ENCODE results near the gene CLINT1. TPM values are rescaled to one million over a fixed set of nuclear protein-coding genes. Genes with fewer than 3 reads are reported as not detected.

Gene CLINT1
- total and polyA plus RNA-seq, 4 donors, result 39.7 to 171 (median 66.2) TPM

- Histone ChIP-seq H3K27me3 (ENCODE audit: control insufficient read depth in 3 of 3, insufficient read depth in 3 of 3, low read length in 2 of 3) (no peaks in the 10 kb centered on the region), H3K9ac (ENCODE audit: insufficient read depth in 1 of 2, low read length in 2 of 2) (no peak overlapping the region), H3K27ac (ENCODE audit: low read depth in 1 of 2, low read length in 1 of 2) (peak overlapping the region in 1 of 2 donors; percentile 13), H3K36me3 (ENCODE audit: control insufficient read depth in 4 of 4, insufficient read depth in 4 of 4, low read length in 4 of 4) (no peaks in the 10 kb centered on the region), H3K4me3 (no peak overlapping the region), H3K9me3 (ENCODE audit: control insufficient read depth in 4 of 4, insufficient read depth in 3 of 4, low read length in 3 of 4) (peaks cover 0 to 6% (median 0%) of the 10 kb centered on the region in 4 donors), H3K4me1 (ENCODE audit: control insufficient read depth in 5 of 5, insufficient read depth in 5 of 5, low read length in 5 of 5) (no peaks in the 10 kb centered on the region)
- TF ChIP-seq, protein P1, sequence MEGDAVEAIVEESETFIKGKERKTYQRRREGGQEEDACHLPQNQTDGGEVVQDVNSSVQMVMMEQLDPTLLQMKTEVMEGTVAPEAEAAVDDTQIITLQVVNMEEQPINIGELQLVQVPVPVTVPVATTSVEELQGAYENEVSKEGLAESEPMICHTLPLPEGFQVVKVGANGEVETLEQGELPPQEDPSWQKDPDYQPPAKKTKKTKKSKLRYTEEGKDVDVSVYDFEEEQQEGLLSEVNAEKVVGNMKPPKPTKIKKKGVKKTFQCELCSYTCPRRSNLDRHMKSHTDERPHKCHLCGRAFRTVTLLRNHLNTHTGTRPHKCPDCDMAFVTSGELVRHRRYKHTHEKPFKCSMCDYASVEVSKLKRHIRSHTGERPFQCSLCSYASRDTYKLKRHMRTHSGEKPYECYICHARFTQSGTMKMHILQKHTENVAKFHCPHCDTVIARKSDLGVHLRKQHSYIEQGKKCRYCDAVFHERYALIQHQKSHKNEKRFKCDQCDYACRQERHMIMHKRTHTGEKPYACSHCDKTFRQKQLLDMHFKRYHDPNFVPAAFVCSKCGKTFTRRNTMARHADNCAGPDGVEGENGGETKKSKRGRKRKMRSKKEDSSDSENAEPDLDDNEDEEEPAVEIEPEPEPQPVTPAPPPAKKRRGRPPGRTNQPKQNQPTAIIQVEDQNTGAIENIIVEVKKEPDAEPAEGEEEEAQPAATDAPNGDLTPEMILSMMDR (IDR thresholded peaks at IDR 0.05; ENCODE audit: control extremely low read depth, extremely low read depth), result no peak
- 93 to 99% methylated on average over 4 of the region's 4 CpGs for WGBS, 2 donors
- DNase-seq (no peak), ATAC-seq (ENCODE audit: insufficient read depth, low FRiP score) (no peak)
Observed at GRCh38 chr5:157770665-157771064, 88.3 kb downstream of the CLINT1 start.

DNA sequence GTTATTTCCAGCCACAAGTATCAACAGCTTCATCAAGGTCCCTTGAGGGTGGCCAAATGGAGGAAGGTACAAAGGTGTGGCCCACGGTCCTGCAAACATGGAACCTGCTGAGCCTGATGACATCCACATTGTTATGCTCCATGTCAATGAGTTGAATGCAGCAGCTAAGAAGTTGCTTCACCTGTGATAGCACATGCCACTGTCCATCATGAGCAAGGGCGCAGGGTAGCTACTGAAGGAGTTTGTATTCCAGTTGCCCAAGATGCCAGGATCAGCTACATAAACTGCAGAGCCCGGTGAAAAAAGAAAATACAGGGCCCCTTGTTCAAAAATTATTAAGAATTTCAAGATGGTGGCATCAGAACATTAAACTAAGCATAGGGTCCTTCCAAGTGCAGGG lies 91.3 kb downstream of the CLINT1 start:
- Histone ChIP-seq H3K9ac (ENCODE audit: insufficient read depth in 1 of 2, low read length in 2 of 2) (no peak overlapping the region), H3K4me3 (no peak overlapping the region), H3K27ac (ENCODE audit: low read depth in 1 of 2, low read length in 1 of 2) (no peak overlapping the region), H3K4me1 (ENCODE audit: control insufficient read depth in 5 of 5, insufficient read depth in 5 of 5, low read length in 5 of 5) (no peaks in the 10 kb centered on the region), H3K36me3 (ENCODE audit: control insufficient read depth in 4 of 4, insufficient read depth in 4 of 4, low read length in 4 of 4) (no peaks in the 10 kb centered on the region), H3K27me3 (ENCODE audit: control insufficient read depth in 3 of 3, insufficient read depth in 3 of 3, low read length in 2 of 3) (no peaks in the 10 kb centered on the region), H3K9me3 (ENCODE audit: control insufficient read depth in 4 of 4, insufficient read depth in 3 of 4, low read length in 3 of 4) (peaks cover 0 to 6% (median 0%) of the 10 kb centered on the region in 4 donors)
- TF ChIP-seq, protein P1 (IDR thresholded peaks at IDR 0.05; ENCODE audit: control extremely low read depth, extremely low read depth), result no peak
- WGBS, 2 donors, result 79 to 99% methylated on average over 3 of the region's 3 CpGs
- no peak for DNase-seq
- ATAC-seq (ENCODE audit: insufficient read depth, low FRiP score), result no peak

DNA sequence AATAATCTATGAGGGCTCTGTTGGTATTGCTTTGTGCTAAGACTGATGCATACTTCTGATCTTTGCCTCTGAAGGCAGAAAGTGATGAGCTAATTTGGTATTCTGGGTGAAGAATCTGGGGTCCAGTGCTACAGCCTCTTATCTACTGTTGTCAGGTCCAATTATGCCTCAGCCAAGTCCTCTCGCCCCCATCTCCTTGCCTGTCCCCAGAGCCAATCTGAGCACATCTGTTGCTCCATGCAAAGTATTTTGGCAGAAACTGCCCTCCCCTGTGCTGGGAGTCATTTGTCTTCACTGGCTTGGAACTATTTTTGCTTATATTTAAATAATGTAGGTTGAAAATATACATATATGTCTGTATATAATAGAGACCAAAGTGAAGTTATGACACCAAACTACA lies 92.0 kb downstream of the CLINT1 start:
- H3K36me3 ChIP-seq (ENCODE audit: control insufficient read depth in 4 of 4, insufficient read depth in 4 of 4, low read length in 4 of 4), result no peaks in the 10 kb centered on the region
- ATAC-seq (ENCODE audit: insufficient read depth, low FRiP score) (no peak), DNase-seq (no peak)
- H3K27me3 ChIP-seq (ENCODE audit: control insufficient read depth in 3 of 3, insufficient read depth in 3 of 3, low read length in 2 of 3), result no peaks in the 10 kb centered on the region
- no peak overlapping the region for H3K4me3 ChIP-seq
- peaks cover 0 to 6% (median 0%) of the 10 kb centered on the region in 4 donors for H3K9me3 ChIP-seq (ENCODE audit: control insufficient read depth in 4 of 4, insufficient read depth in 3 of 4, low read length in 3 of 4)
- WGBS, 2 donors, result 83 to 92% methylated on average over 1 of the region's 1 CpG
- no peak overlapping the region for H3K27ac ChIP-seq (ENCODE audit: low read depth in 1 of 2, low read length in 1 of 2)
- H3K4me1 ChIP-seq (ENCODE audit: control insufficient read depth in 5 of 5, insufficient read depth in 5 of 5, low read length in 5 of 5), result peaks cover 0 to 4% (median 0%) of the 10 kb centered on the region in 5 donors
- H3K9ac ChIP-seq (ENCODE audit: insufficient read depth in 1 of 2, low read length in 2 of 2), result no peak overlapping the region
- TF ChIP-seq, protein P1 (IDR thresholded peaks at IDR 0.05; ENCODE audit: control extremely low read depth, extremely low read depth), result no peak

DNA sequence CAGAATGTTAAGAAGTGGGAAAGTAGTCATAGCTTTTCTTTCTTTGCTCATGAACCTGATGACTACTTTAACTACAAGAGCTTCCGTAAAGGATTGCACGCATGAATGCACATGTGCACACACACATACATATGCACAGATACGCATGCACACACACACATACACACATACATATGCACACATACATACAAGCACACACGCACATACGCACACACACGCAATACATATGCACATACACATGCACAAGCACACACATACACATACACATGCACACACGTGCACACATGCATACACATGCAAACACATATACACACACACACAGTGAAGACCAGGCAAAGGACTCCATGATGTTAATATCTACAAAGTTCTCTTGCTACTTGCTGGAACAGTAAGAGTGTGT lies 92.5 kb downstream of the CLINT1 start:
- no peak for ATAC-seq (ENCODE audit: insufficient read depth, low FRiP score)

More for the DNA sequence above, 92.5 kb downstream of the CLINT1 start:
- Histone ChIP-seq H3K9me3 (ENCODE audit: control insufficient read depth in 4 of 4, insufficient read depth in 3 of 4, low read length in 3 of 4) (peaks cover 0 to 6% (median 0%) of the 10 kb centered on the region in 4 donors), H3K4me3 (no peak overlapping the region), H3K36me3 (ENCODE audit: control insufficient read depth in 4 of 4, insufficient read depth in 4 of 4, low read length in 4 of 4) (no peaks in the 10 kb centered on the region), H3K9ac (ENCODE audit: insufficient read depth in 1 of 2, low read length in 2 of 2) (no peak overlapping the region), H3K4me1 (ENCODE audit: control insufficient read depth in 5 of 5, insufficient read depth in 5 of 5, low read length in 5 of 5) (peaks cover 0 to 4% (median 0%) of the 10 kb centered on the region in 5 donors), H3K27me3 (ENCODE audit: control insufficient read depth in 3 of 3, insufficient read depth in 3 of 3, low read length in 2 of 3) (no peaks in the 10 kb centered on the region), H3K27ac (ENCODE audit: low read depth in 1 of 2, low read length in 1 of 2) (no peak overlapping the region)
- no peak for DNase-seq
- TF ChIP-seq, protein P1 (IDR thresholded peaks at IDR 0.05; ENCODE audit: control extremely low read depth, extremely low read depth), result no peak
- 96 to 97% methylated on average over 7 of the region's 7 CpGs for WGBS, 2 donors
